BJ (cell line): ENCODE results near the gene PALM. TPM values are rescaled to one million over a fixed set of nuclear protein-coding genes. Genes with fewer than 3 reads are reported as not detected.

Source experiments
- CTCF ChIA-PET: fragments of 350-600 bp; formaldehyde crosslinking; extraction: SDS; loops from one replicate; lab custom pipeline; 2021; ENCODE audit warnings: antibody characterized with exemption, inconsistent platforms; lab: Yijun Ruan, JAX
- POLR2A ChIA-PET: fragments of 300-600 bp; sonication (Branson Sonifier 250); formaldehyde crosslinking; extraction: SDS; loops from one replicate; lab custom pipeline; 2021; ENCODE audit warnings: antibody characterized with exemption; lab: Charles Lee
- DNase-seq: peaks from one replicate; pipeline ENCODE4 v3.0.0-alpha.2; 2011; ENCODE audit warnings: low read depth
- H3K27me3 ChIP-seq: 2 replicates; pipeline ENCODE4 v1.6.0; 2011; ENCODE audit warnings: low read length; ENCODE audit not compliant: control insufficient read depth, insufficient read depth
- H3K36me3 ChIP-seq: 2 replicates; pipeline ENCODE4 v1.5.1; 2011; ENCODE audit warnings: low read length; ENCODE audit not compliant: control insufficient read depth, insufficient read depth
- H3K4me3 ChIP-seq: 2 replicates; pipeline ENCODE4 v1.5.1; 2011; ENCODE audit warnings: low read depth, mild to moderate bottlenecking, control low read depth, low read length
- CTCF ChIP-seq: IDR thresholded peaks from 2 replicates; pipeline ENCODE4 v1.5.1; 2011; ENCODE audit warnings: low read depth, mild to moderate bottlenecking, control low read depth, inconsistent platforms, low read length, moderate library complexity; ENCODE audit not compliant: insufficient read depth
- polyA plus RNA-seq: library from polyadenylated mRNA; depleted of rRNA; stranded (reverse); fragments of >200 nt; gene quantifications from 2 replicates; pipeline ENCODE4 v1.2.3, GENCODE V29; 2011

PALM gene
- polyA plus RNA-seq, 1 experiment = 1.2 TPM

DNA sequence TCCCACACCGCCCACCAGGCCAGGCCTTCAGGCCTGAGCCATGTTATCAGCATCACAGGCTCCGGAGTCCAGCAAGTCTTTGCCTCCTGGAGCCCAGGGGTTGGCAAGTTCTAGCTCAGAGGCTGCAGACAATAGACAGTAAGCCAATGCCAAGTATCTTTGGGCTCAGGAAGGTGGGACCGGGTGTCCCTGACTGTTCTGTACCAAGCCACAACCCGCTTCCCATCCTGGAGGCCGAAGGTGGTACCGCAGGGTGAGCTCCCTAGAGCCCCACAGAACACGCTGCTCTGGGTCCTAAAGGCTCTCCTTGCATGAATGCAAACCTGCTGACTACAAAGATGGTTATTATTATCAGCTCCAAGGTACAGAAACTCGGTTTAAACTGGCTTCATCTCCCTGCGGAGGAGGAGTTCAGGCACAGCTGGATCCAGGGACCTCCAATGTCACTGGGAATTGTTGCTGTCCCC, 38.1 kb upstream of the PALM start:
- TF ChIP-seq CTCF = no peak
- CTCF ChIA-PET = interaction anchor here (0.8 to 2.3 kb wide), 4 partner anchors 9 to 550 kb away, joined by 3 to 10 read pairs (median 6); no protein-coding TSS in a partner anchor
- no peak for DNase-seq

GRCh38 chr19:674282-675151, 34.2 kb upstream of the PALM start:
- Histone ChIP-seq H3K36me3 (no peaks in the 10 kb centered on the region; the same call in 1 of the 2 replicates), H3K4me3 (no peak overlapping the region), H3K27me3 (no peaks in the 10 kb centered on the region)
- DNase-seq = no peak
- ChIA-PET POLR2A (no interaction called here), CTCF (interaction anchor here (0.6 to 1.8 kb wide), 5 partner anchors 9 to 143 kb away, joined by 3 to 4 read pairs (median 3); partner anchors contain the start of genes CDC34 and RNF126)
- no peak for TF ChIP-seq CTCF

More for the DNA sequence above, 38.1 kb upstream of the PALM start:
- no peaks in the 10 kb centered on the region for H3K27me3 ChIP-seq
- no peak overlapping the region for H3K4me3 ChIP-seq
- no peaks in the 10 kb centered on the region for H3K36me3 ChIP-seq
- POLR2A ChIA-PET = no interaction called here

- peak overlapping the region; percentile 74 for H3K4me3 ChIP-seq
- no peak for DNase-seq
- H3K36me3 ChIP-seq = no peaks in the 10 kb centered on the region; the same call in 1 of the 2 replicates
- H3K27me3 ChIP-seq = no peaks in the 10 kb centered on the region
- ChIA-PET CTCF (interaction anchor here (0.6 to 2.4 kb wide), 6 partner anchors 12 to 92 kb away, joined by 3 to 11 read pairs (median 4); partner anchors contain the start of gene RNF126), POLR2A (interaction anchor here (0.6 kb wide), 1 partner anchor 281 kb away, joined by 4 read pairs; no protein-coding TSS in a partner anchor)
- no peak for TF ChIP-seq CTCF
These were observed 32.8 kb upstream of the PALM start for GRCh38 chr19:676007-676338.

DNA sequence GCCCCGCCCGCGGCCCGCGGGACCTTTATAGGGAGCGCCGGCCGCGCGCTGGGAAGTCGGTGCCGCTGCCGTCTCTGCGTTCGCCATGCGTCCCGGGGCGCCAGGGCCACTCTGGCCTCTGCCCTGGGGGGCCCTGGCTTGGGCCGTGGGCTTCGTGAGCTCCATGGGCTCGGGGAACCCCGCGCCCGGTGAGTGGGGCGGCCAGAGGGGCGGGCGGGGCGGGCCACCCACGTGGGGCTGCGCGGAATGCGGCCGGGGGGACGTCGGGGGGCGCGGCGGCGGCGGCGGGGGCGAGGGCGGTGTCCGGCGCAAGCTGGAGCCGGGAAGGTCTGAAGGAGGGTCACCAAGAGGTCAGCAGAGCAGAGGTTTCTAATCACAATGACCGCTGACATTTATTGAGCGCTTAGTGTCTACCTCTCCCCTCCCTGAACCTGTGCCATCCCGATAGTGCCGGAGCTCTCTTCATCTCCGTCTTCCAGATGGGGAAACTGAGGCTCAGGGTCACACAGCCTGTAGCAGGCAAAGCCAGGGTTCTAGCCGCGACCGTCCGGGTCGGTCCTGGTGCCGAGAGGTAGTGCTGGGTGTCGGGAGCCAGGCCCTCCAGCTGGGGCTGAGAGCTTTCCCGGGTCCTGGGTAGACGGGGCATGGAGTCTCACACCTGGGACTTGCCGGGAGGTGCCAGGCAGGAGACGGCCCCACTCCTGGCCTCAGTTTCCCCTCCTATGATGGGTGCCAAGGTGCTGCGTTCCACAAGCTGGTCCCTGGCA, 32.2 kb upstream of the PALM start, which contains the start of gene FSTL3:
TSS of gene FSTL3 (plus strand) at position 54 of the 767 bp plus-strand sequence. CDS start at position 86, 32 bp downstream.
- POLR2A ChIA-PET = interaction anchor here (0.5 kb wide), 1 partner anchor 19 kb away, joined by 3 read pairs; the partner anchor contains the start of gene PRSS57
- DNase-seq = no peak

More for the DNA sequence above, 32.2 kb upstream of the PALM start, which contains the start of gene FSTL3:
- H3K4me3 ChIP-seq = peak within 1 kb of the TSS; percentile 74
- CTCF ChIA-PET = interaction anchor here (1.0 to 2.4 kb wide), 3 partner anchors 13 to 145 kb away, joined by 3 to 11 read pairs (median 5); partner anchors contain the start of genes CDC34 and RNF126
- no peaks in the 10 kb centered on the region for H3K27me3 ChIP-seq
- TF ChIP-seq CTCF = no peak
- H3K36me3 ChIP-seq = peaks cover 4% of the 10 kb centered on the region
